Stimulated activated CD4-positive, alpha-beta T cell treated with anti-CD3 and anti-CD28 coated beads, Interleukin-1b, Interleukin-23, amount 100 ng/mL, for 24 hours (primary cell): ENCODE results near the gene CTSF.
"Not testable (repeated sequence)": the region's sequence is repeated elsewhere in the genome, so short reads cannot be mapped to it uniquely, and the experiment has no call there.

Source experiments
- DNase-seq, 4 experiments: peaks; one replicate each; pipeline ENCODE4 v3.0.0-alpha.2; 2020; ENCODE audit warnings: low read depth in 4 of 4, low spot score in 1 of 4

The CTSF gene

DNA sequence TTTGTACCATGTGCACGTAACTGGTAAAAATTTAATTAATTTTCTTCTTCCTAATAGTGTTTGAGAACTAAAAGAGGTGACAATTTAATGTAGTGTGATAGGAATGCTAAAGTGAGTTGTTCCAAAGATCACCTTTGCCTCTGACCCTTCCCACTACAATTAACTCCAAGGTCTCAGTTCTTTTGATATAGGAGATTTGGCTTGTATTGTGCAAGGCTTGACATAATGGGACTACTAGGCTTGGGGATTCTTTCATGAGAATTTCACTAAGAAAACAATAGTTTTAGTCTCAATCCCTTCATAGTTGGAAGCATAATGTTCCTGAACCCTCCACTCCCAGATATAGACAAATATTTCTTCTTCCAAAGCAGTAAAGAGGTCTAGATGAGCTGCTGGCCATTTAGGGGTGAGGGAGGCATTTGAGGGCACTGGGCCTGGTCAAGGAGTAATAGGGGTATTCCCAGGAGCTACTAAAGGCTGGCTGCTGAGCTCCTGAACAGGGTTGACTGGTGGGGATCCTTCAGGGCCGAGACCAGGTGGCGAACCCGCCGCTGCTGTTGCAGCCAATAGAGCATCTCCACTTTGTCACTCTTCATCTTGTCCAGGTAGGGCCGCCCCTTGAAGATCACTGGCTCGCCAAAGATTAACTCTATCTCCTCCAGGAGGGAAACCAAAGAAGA, 21.7 kb upstream of the CTSF start:
- no peak for DNase-seq

DNA sequence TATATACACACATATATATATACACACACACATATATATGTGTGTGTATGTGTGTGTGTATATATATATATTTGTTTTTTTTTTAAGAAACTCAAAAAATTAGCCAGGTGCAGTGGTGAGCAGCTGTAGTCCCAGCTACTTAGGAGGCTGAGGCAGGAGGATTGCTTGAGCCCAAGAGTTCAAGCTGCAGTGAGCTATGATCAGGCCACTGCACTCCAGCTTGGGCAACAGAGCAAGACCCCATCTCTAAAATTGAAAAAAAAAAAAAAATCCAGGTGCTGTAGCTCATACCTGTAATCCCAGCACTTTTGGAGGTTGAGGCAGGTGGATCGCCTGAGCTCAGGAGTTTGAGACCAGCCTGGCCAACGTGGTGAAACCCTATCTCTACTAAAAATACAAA, 20.9 kb upstream of the CTSF start:
- not testable (repeated sequence) for DNase-seq

DNA sequence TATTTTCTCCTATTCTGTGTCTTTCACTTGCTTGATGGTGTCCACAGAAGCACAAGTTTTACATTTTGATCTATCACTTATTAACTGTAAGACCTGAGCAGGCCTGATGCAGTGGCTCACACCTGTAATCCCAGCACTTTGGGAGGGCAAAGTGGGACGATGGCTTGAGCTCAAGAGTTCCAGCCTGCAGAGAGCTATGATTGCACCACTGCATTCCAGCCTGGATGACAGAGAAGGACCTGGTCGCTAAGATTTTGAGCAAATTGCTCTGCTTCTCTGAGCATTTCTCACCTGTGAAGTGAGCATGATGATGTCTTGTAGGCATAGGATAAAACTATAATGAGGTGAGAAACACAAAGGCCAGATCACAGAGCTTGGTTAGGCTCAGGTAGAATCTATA, 17.7 kb upstream of the CTSF start:
- DNase-seq: no peak

DNA sequence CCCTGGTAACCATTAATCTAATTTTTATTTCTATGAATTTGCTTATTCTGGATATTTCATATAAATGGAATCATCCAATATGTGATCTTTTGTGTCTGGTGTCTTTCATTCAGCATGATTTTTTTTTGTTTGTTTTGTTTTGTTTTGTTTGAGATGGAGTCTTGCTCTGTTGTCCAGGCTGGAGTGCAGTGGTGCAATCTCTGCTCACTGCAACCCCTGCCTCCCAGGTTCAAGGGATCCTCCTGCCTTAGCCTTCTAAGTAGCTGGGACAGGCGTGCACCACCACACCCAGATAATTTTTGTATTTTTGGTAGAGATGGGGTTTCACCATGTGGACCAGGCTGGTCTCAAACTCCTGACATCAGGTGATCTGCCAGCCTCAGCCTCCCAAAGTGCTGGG, 17.0 kb upstream of the CTSF start:
- DNase-seq: not testable (repeated sequence)

DNA sequence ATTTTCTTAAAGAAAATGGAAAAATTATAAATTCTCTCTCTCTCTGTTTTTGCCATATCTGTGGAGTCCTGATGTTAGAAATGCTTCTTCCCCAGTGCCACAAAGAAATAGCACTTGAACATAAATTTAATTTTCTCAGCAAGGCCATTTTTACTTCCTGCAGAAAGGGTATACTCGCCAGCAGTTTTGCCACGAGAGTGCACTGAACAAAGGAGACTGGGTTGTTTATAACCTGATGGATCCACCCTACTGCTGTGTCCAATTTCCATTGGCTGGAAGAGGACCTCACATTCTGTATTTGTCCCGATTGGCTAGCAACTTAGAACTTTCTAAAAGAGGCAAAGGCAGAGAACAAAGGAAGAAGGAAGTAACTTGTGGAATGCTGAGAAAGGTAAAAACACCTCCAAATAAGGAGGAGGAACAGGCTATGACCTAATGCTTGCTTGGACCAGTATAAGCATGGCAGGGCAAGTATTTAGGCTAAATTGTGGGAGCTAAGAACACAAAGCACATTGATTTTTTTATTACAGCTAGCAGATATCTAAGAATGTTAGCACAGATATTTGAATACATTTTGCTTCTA, 14.2 kb upstream of the CTSF start:
- not testable (repeated sequence) for DNase-seq

DNA sequence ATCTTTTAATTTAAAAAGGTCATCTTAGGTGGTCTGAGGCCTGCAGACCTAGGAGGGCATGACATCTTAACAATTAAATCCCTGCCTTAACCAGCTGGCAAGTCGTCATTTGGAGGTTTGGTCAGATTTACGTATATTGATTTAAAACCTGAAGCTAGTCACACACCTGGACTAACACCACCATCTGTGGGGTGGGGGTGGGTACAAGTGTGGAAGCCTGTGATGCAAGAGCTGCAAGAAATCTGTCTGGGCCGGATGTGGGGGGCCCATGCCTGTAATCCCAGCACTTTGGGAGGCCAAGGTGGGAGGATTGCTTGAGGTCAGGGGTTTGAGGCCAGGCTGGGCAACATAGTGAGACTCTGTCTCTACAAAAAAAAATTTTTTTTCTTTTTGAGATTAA, 12.9 kb upstream of the CTSF start:
- DNase-seq: no peak

DNA sequence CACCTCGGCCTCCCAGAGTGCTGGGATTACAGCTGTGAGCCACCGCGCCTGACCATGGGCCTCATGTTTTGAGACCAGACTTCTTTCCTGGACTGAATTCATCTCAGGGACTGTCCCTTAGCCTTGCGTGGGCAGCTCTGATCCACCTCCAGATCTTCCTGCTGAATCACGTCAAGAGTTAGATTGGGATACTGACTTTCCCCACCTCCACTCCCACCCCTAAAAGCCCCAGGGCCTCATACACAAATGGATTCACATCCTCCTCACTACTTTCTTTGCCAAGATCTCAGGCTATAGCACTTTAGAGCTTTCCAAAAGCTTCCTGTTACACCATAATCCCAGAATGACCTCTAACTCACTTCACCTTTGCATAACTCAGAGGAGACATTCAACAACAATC, 12.4 kb upstream of the CTSF start:
- DNase-seq: no peak

DNA sequence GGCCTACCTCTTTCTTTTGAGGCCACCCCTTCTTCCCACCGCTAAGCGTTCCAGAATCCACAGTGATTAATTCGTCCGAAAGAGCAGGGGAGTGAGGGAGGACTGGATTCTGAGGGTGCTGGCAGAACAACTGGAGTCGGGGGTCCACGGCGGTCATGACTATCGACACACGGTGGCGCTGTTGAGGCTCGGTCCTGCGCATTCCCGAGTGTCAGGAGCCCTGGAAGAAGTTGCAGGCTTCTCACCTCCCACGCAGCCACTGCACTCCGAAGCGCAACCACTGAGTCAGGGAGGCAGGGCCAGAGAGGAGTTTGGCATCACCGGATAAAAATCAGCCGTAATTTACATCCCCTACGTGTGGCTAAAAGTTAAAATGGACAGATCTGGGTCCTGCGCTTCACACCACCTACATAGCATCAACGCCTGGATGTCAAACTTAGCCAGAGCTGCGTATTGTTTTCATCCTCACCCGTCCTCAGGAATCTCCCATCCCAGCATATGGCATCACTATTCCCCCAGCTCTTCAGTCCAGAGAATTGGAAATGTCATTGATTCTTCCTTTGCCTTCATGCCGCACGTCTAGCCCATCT, 10.7 kb upstream of the CTSF start:
- DNase-seq: peak; percentile 71 to 80 (median 76)

DNA sequence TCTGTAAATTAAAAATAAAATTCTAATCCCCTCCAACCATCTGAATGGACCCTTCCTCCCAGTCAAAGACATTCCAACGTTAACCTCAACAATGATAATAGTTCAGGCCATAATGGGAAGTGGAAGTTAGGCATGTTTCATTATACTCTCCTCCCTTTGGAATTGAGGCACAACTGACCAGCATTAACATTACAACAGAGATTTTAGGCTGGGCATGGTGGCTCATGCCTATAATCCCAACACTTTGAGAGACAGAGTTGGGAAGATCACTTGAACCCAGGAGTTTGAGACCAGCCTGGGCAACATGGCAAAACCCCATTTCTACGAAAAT, 2.4 kb upstream of the CTSF start:
- DNase-seq: no peak

DNA sequence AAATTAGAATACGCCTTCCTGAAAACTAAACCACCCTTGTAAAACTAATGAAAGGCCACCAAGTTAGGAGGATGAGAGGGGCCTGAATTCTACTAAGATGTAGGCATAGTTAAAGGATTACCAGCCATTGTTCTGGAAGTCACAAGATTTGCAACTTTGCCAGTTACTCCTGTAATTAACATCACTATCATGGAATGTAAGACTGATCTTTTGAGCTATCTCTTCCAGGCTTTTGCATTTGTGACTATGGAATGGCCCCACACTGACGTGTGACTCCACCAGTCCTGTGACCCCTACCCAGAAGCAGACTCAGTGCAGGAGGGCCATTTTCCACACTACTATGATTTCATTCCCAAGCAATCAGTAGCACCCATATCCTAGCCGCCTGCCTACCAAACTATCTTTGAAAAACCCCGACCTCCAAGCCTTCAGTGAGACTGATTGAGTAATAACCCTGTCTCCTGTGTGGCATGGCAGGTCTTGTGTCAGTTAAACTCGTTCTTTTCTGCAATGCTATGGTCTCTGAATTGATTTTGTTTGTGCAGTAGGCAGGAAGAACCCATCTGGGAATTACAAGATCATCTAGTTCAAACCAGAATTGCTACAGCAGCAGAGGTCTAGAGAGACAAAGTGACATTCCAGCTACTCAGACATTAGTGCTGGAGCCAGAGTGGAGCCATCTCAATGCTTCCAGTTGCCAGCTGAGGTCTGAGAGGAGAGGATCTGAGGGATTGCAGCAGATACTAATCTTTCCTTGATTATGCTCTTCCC, 1.9 kb upstream of the CTSF start:
- DNase-seq: no peak

DNA sequence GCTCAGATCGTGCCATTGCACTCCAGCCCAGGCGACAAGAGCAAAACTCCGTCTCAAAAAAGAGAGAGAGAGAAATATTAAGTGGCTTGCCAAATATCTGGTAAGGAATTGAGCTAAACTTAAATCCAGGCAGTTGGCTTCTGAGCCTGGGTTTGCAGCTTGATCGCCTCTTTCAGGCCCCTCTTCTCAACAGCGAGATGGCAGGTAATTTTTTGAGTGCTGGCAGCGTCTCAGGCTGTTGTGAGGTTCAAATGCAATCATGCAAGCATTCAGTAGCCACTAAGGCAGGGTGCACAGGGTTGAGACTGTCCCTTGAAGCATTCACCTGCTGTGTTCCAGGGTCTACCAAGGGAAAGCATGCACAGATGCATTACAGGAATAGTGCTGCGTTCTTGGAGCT, 670 bp upstream of the CTSF start:
- no peak for DNase-seq

DNA sequence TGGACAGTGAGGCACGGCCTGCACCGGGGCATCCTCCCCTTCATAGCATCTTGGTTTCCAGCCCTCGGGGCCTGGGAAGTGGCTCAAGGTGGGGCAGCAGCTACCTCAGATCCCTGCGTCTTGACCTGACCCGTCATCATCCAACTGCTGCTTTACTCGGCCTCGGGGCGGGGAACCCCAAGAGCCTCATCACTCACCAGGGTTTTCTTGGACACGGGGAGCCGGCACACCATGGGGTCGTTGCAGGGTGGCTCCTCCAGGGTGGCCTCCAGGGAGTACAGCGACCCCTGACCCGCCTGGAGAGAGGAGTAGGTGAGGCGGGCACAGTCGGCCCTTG, 651 bp downstream of the CTSF start:
- DNase-seq: no peak

DNA sequence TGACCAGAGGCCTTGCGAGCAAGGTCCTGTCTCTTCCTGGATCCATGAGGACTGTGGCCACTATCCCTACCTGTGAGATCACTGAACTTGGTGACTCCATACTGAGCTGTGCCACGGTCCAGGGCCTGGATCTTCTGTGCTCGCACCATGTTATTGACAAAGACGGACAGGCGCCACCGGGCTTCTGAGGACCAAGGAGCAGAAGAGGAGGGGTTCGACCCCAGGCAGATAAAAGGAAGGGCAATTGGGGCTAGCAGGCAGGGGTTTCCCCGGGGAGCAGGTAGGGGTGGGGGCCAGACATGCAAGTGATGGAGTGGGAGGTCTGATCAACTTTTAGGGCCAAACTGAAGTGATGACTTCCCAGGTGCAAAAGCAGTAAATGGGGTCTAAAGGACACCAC, 2.2 kb downstream of the CTSF start:
- no peak for DNase-seq

DNA sequence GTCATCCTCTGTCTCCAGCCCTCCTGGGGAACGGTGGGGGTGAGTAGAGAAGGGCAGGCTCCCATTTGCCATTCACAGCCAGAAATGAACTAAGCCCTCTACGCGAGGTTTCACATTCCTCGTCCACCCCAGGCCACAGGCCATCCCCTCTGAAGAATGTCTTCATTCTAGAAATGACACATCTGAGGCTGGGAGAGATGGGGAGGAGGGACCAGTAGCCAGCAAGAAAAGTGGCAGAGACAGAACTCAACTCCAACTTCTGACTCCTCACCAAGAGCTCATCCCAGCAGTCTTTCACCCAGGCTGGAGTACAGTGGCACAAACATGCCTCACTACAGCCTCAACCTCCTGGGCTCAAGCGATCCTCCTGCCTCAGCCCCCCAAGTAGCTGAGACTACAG, 3.4 kb downstream of the CTSF start:
- no peak for DNase-seq

DNA sequence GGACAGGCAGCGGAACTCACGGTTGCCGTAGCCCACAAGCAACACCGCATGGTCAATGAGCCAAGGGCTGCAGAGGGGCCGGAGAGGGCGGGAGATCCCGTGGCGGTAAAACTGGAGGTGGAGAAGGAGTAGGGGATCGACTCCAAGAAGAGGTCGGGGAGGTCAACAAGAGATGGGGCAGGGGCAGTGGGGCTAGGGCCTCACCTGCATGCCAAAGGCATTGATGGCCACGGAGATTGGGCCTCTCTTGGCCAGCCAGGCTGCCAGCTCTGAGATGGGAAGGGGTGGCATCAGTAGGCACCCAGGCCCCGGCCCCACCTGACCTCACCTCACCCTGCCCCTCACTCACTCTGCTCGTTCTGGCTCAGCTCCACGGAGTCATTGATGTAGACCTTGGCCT, 3.9 kb downstream of the CTSF start:
- DNase-seq: no peak

DNA sequence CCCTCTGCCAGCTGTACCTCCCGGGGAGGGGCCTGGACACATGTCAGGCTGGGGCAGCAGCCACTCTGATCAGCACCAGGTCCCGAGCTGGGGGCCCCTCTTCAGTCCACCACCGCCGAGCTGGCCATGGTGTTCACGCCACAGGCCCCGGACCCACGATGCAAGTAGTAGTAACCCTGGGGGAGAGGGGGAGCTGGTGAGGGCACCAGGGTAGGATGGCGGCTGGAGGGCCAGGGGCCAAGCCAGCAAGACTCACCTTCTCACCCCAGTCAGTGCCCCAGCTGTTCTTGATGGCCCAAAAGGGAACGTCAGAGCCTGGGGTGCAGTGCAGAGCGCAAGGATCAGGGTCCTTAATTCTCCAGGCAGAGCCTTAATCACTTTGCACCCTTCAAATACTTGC, 4.6 kb downstream of the CTSF start:
- DNase-seq: no peak

DNA sequence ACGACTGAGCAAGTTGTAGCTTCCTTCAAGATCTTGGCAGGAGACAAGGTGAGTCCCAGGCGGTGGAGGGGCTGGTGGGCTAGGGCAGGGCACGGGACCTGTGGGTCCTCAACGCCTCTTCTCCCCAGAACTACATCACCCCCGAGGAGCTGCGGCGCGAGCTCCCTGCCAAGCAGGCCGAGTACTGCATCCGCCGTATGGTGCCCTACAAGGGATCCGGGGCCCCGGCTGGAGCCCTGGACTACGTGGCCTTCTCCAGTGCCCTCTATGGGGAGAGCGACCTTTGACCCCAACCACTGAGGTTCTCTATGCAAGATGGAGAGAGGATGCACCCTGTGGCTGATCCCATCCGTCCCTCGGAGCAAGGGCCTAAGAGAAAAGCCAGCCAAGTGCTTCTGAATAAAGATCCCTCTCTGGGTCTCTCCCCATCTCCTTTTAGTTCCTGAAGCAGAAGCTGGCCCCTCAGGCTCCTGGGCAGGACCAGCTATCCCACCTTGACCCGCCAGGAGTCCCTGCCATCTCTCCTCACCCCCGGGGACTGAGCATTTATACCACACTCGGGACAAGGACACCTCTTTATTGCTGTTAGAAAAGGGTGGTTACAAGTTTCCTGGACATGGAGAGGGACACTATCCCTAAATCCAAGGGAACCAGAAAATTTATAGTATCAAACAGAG, 5.4 kb downstream of the CTSF start:
- DNase-seq: no peak

DNA sequence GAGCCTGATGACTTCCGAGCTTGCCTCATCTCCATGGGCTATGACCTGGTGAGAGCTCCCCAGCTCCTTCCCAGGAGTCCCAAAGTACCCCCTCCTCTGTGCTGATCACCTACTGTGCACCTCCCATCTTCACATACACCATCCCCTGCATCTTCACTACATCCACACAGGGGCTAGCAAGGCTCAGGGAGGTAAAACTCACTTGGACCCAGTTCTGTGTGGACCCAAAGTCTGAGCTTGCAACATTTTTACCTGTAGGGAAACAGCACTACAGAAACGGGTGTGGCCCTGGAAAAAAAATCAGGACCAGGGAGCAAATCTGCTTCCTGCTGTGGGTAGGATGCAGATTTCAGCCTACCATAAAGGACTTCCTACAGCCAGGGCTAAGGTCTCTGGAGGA, 6.1 kb downstream of the CTSF start:
- DNase-seq: no peak

DNA sequence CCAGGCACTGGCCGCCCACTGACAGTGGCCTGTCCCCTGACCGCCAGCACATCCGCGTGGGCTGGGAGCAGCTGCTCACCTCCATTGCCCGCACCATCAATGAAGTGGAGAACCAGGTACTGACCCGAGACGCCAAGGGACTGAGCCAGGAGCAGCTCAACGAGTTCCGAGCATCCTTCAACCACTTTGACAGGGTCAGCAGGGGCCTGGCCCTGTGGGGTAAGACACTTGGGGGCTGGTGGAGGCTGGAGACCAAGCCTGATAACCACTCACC, 6.5 kb downstream of the CTSF start:
- no peak for DNase-seq

DNA sequence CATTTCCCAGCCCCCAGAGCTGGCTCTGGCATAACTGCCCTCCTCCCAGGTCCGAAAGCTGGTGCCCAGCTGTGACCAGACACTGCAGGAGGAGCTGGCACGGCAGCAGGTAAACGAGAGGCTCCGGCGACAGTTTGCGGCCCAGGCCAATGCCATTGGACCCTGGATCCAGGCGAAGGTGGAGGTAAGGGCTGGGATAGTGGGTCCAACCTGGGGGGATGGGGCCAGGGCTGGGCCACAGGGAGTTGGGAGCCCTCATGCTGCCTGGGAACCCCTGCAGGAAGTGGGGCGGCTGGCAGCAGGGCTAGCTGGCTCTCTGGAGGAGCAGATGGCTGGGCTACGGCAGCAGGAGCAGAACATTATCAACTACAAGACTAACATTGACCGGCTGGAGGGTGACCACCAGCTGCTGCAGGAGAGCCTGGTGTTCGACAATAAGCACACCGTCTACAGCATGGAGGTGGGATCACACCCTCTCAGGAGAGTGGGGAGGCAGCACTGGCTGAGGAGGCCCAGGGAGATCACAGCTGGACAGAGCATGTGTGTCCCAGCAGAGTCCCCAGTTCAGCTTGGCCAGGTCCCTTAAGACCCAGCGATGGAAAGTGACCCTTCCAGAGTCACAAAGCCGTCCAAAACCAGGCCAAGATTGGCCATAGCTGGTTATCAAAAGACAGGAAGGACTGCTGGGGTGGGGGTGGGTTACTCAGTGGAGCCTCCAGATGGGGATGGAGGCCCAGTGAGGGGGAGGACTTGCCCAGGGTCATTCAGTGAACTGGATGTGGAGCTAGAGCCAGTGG, 7.0 kb downstream of the CTSF start:
- DNase-seq: no peak

DNA sequence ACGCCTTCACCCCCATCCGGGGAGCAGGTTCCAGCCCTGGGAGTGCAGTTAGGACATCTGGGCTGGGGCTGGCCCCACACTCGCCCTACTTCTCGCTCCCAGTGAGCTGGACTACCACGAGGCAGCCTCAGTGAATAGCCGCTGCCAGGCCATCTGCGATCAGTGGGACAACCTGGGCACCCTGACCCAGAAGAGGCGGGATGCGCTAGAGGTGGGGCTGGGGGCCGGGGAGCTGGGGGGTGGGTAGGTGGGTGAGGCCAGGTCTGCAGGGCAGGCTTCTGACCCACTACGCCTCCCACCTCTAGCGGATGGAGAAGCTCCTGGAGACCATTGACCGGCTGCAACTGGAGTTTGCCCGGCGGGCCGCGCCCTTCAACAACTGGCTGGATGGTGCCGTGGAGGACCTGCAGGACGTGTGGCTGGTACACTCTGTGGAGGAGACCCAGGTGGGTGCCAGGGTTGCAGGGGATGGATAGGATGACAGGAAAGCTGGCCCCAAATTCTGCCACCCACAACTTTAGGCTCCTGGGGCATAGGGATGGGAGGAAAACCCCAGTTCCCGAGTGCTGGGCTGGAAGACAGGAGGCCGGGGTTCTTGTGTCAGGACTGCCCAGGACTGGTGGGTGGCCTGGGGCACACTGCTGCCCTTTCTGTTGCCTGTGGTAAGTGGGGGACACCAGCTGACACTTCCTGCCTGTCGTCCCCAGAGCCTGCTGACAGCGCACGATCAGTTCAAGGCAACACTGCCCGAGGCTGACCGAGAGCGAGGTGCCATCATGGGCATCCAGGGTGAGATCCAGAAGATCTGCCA, 8.3 kb downstream of the CTSF start:
- no peak for DNase-seq
